HG03442 (cell line): Measurements from ENCODE around the gene REEP3.

Experiments
- ATAC-seq: cut with Tn5 transposase; IDR thresholded peaks from one replicate; pipeline ENCODE4 v1.9.1; 2021; ENCODE audit warnings: mild to moderate bottlenecking, moderate library complexity; ENCODE audit not compliant: unreplicated experiment

The REEP3 gene

DNA sequence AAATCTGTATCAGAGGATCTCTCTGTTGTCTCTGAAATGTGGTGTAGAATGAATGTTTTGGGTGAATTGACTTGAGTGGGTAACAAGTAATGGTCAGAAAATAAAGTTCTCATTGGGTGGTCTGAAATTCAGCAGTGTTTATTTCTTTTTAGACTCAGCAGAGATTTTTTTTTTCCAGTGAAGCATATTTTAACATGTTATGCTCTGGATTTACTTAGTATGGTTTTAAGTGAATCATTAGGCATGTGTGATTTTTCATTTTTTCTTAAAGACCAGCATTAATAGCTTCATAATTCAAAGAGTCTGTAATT, 63.5 kb downstream of the REEP3 start:
- no peak for ATAC-seq

DNA sequence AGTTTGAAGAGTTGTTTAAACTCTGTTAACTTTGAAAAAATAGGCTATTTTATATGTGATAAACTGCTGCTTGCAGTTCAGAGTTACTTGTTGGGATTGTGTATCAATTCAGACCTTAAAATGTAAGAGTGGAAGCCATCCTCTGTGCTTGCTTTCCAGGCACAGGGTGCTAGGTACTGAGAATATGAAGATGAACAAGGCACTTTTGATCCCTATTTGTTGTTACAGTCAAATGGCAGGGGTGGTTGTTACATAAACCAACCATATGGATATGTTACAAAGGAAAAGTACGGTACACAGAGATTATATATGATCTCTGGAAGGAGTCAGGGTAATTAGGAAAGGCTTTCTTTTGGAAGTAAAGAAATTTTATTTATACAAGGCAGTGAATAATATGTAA, 63.8 kb downstream of the REEP3 start:
- no peak for ATAC-seq

DNA sequence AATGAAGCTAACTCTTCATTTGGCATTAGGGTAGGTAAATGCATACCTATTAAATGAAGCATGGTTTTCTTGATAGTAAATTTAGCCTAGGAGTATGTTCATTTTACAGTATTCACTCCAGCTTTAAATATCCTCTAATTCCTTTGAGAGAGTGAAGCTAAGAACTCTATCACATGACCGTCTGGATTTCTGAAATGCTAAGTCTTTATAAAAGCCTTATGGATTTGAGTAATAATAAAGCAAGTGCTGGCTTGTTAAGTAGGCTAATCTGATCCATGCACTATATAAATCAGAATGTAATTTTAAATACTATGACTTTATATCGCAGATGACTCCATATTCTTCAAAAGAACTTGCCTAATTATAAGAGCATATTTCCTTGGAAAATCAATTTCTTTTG, 64.8 kb downstream of the REEP3 start:
- ATAC-seq = no peak

DNA sequence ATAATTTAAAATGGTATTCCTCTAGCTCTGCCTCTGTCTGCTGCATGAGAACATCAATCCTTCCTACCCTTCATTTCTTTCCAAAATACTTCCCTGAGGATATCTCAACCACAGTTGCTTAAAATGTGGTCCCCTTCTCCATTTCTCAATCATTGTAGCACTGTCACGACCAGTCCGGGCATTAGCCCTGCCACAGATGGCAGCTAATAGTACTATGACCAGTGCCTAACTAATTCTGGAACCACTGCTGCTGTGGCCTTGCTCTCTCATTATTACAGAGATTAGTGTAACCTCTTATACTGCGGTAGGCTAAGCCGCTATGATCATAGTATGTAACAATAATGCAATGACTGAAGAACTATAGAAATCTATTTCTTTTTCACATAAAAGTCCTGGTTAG, 66.0 kb downstream of the REEP3 start:
- ATAC-seq = no peak

DNA sequence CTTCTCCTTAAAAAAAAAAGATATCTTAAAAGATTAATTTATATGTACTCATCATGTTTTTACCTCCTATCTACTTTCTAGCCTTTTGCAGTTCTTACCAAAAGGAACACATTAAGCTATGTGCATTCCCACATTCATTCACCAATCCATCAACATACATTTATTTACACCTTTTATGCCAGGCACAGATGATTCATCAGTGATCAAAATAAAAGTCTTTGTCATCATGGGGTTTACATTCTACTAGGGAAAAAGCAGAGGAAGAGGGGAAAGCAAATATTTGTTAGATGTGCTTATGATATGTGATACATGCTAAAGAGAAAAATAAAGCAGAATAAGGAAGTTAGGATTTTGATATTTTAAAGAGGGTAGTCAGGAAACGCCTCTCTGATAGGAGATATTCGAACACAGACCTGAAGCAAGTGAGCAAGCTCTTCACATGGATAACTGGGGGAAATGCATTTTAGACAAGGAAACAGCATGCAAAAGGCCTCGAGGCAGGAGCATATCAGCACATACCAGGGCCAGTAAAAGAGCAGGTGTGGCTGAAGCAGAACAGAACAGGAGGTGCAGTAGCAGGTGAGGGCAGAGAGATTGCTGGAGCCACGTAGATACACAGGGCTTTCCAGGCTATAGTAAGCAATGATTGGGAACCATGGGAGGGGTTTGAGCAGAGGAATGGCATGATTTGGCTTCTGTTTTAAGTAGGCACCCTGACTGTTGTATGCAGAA, 67.4 kb downstream of the REEP3 start:
- no peak for ATAC-seq

DNA sequence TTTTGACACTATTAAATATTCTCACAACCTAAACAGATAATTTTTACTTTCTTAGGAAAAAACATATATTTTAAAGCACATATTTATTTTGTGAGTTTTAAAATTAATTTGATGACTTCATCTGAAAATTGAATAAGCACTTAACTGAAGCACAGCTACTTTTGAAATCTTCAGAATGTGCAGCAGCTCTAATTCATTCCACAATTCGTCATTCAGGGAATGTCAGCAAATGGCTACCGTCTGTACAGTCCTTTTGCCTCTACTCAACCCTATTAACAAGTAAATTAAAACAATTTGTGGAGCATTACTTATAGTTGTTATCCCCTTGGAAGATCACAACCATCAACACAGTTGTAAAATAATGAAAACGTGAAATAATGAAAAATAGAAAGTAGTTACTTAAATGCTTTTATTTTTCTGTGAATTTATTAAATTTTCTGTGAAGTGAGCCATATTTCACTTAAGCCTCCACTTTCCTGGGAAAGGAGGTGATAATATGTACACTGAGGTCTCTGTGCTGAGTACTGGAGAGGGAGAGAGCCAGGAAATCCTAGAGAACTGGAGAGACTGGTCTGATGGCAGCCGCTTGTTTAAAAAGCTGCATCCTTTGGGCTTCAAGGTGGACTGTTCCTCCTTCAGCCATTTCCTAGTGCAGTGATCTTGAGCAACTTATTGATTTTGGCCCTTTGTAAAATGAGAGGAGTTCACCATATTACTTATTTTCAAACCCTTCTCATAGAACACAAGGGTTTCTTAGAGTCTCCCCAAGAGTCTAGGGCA, 70.6 kb downstream of the REEP3 start:
- ATAC-seq = no peak

DNA sequence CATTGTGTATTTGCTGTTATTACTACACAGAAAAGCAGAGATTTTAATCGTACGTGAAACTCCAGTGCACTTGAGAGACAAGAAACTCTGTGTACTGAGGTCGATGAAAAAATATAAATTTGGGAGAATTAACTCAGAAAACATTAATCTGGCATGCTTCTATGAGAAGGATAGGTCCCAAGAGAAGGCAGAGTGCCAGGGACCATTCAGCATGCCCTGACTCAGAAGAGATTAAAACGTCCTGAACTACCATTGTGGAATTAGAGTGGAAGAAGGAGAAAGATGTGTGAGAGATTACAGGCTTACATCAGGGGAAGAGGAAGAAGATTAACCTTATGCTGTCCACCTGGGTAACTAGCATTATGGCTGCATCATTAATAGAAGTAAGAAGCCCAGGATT, 72.4 kb downstream of the REEP3 start:
- ATAC-seq = no peak

DNA sequence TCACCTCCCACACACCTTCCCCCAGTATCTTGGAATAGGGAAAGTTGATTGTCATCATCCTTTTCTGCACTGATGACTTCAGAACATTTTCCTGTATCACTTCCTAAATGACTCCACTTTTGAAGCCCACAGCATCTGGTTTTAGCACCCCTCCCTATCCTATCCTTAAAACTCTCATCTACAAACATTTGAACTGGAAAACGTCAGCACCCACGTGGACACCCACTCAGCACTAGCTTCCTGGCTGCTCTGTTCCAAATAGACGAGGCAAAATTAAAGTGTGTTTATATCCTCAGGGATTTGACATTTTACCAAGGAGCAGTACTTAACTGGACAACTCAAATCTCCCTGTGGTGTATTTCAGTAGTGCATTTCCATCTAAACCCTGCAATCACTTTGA, 73.9 kb downstream of the REEP3 start:
- ATAC-seq = no peak

DNA sequence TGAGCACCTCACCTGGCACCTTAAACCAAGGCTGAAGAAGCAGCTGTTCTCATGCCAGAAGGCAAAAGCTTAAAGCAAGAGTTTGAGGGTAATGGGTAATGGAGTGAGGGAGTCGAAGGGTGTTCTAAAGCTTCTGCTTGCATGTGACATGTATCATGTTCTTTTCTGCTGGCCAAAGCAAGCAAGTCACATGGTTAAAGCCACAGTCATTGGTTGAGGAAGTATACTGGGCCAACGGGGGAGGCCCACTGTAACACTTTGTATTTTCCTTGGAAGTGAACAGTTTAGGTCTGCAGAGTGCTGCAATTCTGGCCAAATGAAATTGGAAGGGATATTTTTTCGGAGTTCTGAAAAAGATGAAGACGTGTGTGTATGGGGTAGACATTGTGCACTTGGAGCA, 75.7 kb downstream of the REEP3 start:
- ATAC-seq = no peak

DNA sequence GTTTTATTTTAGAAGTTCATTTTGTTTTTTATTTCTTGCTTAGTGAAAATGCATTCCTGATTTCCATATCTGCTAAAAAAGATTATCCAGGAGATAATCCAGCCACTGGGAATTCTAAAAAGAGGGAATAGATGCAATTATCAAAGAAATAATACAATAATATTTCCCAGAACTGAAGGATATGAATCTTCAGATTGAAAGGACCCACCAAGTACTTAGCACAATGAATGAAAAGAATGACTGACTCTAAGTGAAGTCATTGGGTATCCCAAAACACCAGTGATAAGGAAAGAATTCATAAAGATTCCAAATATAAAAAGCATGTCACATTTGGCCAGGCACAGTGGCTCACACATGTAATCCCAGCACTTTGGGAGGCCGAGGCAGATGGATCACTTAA, 79.3 kb downstream of the REEP3 start:
- ATAC-seq = no peak

DNA sequence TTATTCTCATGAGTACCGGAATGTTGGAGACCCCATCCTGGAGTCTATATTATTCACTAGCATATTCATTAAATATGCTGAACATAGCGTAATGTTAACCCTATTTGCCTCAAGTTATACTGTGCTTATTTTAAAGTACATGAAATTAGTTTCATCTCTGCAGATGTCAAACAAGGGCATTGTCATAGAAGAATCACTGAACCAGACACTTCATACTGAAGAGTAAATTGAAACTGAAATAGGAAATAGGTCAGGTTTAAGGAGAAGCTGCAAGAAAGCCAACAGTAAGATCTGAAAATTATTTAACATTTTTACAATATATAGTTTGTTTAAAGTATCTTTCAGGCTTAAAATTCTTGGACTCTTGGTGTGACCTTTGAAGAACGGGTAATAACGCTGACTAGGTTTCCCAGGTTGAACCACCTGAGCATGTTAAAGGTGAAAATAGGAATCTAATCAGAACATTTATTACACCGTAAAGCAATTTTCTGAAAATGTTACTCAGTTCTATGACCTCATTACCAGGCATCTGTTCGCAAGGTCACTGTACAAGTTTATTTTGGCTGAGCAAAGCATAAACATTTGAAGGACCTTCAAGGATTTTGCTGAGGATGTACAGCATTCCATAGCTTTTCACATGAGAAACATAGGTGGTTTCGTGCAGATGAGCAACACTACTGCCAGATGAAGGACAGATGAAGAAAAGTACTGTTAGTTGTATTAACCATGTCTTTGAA, 82.7 kb downstream of the REEP3 start:
- ATAC-seq = peak; percentile 77

DNA sequence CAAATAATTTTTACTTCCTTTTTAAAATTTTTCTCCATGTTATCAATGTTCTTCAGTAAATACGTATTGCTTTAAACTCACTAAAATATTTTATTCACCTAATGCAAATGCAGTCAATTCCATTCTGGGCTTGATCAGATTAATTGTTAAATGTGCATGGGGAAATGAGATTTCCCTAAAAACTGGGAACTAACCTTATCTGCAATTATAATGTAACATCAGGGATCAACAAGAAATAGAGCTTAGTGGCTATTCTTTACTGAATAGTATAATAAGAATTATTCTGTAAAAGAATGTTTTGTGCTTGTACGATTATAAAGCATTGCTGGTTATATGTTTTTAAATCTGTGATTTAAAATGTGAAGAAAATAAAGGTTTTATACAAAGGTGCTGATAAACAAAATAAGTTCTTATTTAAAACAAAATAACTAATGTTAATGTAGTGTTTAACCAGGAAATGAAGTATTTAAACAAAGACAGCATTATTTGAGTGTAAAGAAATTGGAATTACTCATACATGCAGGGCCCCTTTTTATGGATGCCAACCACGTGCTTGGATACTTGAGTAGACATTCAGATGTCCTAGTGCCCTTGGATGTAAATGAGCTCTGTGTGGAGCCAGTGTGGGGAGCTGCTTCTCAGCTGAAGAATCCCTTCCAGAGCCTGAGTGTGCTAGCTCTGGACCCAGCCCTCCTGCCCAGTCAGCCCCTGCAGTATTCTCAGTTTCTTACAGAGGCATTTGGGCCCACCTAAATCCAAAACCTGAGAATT, 84.2 kb downstream of the REEP3 start:
- no peak for ATAC-seq

DNA sequence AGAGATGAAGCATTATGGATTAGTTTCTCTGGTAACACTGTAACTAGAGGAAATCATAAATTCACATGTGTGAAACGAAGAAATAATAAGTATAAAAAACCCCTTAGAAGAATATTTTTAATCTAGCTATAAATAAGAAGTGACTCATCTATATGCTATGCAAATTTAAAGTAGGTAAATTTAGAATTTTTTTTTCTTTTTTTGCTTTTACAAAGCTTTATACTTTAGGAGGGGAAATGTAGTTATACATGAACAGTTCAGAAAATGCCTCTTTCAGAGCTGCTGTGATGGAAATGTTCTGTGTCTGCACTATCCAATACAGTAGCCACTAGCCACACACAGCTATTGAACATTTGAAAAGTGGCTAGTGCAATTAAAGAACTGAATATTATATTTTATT, 87.3 kb downstream of the REEP3 start:
- no peak for ATAC-seq

DNA sequence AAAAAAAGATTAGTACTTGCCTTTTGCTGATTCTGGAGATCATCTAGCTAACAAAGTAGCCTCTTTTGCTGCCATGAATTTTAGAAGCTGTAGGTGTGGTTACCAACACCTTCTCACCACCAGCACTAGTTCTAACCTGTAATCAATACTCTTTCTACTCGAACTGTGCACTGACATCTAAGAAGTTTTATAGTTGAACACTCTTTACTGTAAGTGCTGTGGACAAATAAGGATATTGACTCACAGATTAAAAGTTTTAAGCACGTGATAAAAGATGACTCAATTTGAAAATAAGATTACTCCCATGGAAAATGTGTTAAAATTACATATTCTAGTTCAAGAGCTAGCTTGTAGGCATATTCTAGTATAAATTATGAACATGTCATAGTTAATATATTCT, 89.9 kb downstream of the REEP3 start:
- ATAC-seq = no peak

DNA sequence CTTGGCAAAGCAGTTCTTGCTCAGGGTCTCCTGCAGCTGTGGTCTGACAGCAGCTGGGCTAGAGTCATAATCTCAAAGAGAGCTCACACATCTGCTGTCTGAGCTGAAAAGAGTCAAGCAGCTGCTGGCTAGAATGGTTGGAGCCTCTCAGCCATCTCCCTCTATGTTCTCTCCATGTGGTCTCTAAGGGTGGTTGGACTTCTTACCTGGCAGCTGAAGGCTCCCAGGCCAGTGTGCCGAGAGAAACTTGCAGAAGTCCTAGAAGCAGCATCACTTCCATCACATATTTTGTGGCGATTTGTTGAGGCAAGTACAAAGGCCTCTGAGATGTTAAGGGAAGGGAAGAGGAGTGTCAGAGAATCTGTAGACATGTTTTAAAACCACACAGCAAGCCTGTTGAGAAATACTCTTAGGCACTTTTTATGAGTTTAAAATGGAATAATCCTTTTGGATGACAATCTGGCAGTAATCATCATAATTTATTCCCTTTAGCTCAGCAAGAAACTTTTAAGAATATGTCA, 93.2 kb downstream of the REEP3 start:
- no peak for ATAC-seq

DNA sequence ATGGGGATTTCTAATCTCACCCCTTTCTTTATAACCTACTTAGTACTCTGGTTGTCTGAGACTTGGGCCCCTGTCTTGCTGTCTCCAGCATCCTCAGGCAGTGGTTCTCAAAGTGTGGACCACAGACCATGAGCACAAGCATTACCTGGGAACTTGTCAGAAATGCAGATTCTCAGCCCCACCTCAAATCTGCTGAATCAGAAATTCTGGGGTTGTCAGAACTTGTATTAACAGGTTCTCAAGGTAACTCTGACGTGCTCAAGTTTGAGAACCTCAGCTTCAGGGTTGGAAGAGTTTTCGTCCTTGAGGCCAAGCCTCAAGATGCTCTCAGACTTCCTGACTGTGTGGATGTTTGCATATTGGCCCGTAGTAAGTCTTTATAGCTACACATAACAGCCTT, 97.4 kb downstream of the REEP3 start:
- ATAC-seq = no peak

DNA sequence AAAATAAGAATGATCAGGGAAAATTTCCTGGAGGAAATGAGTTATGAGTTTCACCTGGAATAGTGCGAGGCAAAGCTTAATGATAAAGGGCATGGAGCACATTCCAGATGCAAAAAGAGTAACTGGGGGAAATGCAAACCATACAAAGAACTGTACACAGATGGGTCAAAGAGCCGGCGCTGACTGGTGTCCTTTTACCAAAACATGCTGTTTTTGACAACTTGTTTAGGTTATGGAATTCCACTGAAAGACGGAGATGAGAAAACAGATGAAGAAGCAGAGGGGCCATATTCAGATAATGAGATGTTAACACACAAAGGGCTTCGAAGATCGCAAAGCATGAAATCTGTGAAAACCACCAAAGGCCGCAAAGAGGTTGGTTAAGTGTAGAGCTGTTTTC, 98.2 kb downstream of the REEP3 start:
- no peak for ATAC-seq

DNA sequence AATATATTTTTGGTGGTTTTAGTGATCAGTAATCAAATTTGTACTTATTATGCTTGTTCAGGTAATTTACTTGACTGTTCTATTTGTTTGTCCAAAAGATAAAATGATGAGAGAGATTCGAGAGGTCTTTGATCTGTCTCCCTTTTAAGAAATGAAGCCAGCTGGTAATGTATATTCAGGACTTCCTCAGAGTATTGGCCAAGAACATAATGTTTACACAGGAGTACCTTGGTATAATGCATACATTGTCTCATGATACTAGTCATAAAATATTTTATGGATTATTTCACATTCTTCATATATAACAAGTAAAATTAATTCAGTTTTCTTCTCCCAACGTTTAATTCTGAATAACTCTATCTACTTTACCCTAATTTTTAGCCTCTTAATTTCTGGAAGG, 100.9 kb downstream of the REEP3 start:
- ATAC-seq = no peak

DNA sequence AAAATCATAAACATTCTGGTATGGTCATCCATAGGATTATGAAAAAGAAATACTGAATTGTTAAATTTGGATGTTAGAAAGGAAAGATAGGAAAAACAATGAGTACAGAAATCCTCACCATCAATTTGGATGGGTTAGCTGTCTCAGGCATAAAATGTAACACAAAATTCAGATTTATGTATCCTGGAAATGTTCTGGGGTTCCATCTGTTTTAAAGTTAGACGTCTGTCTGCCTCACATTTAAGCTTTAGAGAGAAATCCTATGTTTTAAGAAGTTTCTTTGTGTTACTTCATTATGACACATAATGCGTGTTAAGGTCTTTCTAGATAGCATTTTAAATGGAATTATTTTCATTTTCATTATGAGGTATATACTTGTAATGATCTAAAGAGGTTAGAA, 103.5 kb downstream of the REEP3 start:
- ATAC-seq = no peak

DNA sequence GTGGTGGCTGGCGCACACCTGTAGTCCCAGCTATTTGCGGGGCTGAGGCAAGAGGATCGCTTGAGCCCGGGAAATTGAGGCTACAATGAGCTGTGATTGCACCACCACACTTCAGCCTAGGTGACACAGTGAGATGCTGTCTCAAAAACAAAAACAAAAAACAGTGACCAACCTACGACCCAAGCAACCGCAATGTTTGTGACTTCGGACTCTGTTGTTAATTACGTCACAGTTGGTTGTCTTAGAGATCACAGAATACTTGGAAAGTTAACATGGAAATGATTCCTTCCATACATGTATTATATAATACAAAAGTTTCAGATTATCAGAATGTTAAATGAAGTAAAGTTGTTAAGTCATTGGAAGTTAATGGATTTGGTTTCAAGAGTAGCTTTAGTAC, 106.2 kb downstream of the REEP3 start:
- no peak for ATAC-seq

DNA sequence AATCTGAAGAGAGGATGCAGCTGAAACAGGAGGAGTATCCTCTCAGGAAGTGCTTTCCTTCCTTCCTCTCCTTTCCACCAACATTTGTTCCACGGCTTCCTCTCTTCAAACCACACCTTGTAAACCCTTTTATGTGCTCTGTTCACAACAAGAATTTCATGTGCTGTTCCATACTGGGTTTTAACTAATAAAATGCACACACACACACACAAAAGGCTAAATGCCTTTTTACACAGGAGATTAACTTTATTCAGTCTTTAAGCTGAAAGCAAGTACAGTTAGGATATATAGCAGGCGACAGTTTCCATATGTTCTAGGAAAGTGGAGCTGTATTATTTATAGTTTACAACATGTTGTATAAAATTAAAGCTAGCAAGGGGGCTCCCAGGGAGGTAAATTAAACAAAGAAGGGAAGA, 106.7 kb downstream of the REEP3 start:
- ATAC-seq = no peak
